NOMO-1 treated with DMSO at 0.1 percent for 48 hours (cell line): ENCODE results near the gene COL9A3.
A peak's percentile ranks its signal among the peaks of the same experiment; 100 is the strongest.

Source experiments
- DNase-seq: peaks from one replicate; lab custom pipeline; 2025; ENCODE audit not compliant: unreplicated experiment; lab: John Stamatoyannopoulos, UW

COL9A3 gene

DNA sequence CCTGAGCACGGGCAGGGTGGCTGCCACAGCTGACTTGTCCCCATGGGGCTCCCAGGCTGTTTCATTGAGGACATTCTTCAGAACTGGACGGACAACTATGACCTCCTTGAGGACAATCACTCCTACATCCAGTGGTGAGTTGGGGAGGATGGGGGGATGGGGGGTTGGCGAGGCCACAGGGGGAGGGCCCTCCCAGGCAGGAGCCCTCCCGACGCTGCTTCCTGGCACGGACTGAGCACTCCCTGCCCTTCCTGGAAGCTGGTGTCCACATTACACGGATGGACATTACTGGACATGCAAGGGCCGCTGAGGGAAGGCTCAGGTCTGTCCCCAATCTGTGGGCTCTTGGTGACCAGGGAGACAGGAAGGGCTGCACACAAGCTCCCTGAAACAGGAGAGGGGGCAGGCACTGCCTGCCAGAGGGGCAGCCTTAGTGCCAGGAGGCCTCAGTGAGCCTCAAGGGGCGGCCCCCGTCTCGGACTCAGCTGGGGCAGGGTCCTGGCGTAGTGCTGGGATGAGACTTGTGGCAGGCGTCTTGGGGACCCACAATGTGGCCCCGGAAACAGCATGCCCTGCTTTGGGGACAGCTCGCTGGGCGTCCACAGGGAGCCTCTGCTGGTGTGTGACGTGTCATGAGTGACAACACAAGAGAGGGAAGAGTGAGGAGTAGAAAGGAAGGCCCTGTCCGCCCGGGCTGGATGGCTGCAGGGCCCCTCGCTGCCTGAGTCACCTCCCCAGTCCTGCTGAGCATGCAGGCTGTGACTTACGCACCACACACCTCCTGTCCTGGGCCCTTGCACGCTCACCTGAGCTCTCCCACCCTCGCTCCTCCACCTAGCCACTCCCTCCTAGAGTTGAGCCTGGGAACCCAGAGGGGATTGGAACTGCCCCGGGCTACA, 7.1 kb upstream of the COL9A3 start:
- no peak for DNase-seq

DNA sequence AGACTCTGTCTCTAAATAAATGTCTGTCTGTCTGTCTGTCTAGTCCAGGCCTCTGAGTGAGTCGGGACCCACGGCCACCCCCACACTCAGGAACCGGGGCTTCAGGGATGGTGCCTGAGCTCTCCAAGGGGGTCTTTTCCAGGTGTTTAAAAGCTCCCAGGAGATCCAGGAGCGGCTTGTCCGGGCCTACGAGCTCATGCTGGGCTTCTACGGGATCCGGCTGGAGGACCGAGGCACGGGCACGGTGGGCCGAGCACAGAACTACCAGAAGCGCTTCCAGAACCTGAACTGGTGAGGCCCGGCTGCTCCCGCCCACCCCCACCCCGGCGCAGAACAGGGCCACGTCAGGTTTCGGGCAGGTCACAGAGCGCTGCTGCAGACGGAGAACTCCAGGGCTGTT, 5.5 kb upstream of the COL9A3 start:
- DNase-seq = no peak

DNA sequence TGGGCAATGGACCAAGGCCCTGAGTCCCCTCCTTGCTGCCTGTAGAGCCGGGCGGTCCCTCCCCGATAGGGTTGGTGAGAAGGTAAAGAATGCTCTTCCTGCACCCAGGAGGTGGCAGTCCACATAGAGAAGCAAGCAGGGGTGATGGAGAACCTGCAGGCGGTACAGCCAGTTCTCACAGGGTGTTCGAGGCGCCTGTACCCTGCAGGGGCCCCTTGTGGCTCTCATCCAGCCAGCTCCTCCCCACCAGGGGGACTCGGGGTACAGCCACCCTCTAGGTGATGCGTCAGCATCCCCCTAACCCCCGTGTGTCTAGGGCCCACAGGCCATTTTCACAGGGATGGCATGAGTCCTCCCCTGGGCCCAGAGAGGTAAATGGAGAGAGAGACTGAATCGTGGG, 5.1 kb upstream of the COL9A3 start:
- no peak for DNase-seq

DNA sequence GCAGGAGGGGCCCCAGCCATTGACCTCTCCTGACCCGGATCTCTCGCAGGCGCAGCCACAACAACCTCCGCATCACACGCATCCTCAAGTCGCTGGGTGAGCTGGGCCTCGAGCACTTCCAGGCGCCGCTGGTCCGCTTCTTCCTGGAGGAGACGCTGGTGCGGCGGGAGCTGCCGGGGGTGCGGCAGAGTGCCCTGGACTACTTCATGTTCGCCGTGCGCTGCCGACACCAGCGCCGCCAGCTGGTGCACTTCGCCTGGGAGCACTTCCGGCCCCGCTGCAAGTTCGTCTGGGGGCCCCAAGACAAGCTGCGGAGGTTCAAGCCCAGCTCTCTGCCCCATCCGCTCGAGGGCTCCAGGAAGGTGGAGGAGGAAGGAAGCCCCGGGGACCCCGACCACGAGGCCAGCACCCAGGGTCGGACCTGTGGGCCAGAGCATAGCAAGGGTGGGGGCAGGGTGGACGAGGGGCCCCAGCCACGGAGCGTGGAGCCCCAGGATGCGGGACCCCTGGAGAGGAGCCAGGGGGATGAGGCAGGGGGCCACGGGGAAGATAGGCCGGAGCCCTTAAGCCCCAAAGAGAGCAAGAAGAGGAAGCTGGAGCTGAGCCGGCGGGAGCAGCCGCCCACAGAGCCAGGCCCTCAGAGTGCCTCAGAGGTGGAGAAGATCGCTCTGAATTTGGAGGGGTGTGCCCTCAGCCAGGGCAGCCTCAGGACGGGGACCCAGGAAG, 4.5 kb upstream of the COL9A3 start:
- DNase-seq = no peak

DNA sequence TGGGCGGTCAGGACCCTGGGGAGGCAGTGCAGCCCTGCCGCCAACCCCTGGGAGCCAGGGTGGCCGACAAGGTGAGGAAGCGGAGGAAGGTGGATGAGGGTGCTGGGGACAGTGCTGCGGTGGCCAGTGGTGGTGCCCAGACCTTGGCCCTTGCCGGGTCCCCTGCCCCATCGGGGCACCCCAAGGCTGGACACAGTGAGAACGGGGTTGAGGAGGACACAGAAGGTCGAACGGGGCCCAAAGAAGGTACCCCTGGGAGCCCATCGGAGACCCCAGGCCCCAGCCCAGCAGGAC, 4.0 kb upstream of the COL9A3 start:
- no peak for DNase-seq

DNA sequence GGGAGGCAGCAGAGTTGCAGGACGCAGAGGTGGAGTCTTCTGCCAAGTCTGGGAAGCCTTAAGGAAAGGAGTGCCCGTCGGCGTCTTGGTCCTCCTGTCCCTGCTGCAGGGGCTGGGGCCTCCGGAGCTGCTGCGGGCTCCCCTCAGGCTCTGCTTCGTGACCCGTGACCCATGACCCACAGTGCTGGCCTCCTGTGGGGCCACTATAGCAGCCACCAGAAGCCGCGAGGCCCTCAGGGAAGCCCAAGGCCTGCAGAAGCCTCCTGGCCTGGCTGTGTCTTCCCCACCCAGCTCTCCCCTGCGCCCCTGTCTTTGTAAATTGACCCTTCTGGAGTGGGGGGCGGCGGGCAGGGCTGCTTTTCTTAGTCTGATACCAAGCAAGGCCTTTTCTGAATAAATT, 3.3 kb upstream of the COL9A3 start:
- DNase-seq = no peak

DNA sequence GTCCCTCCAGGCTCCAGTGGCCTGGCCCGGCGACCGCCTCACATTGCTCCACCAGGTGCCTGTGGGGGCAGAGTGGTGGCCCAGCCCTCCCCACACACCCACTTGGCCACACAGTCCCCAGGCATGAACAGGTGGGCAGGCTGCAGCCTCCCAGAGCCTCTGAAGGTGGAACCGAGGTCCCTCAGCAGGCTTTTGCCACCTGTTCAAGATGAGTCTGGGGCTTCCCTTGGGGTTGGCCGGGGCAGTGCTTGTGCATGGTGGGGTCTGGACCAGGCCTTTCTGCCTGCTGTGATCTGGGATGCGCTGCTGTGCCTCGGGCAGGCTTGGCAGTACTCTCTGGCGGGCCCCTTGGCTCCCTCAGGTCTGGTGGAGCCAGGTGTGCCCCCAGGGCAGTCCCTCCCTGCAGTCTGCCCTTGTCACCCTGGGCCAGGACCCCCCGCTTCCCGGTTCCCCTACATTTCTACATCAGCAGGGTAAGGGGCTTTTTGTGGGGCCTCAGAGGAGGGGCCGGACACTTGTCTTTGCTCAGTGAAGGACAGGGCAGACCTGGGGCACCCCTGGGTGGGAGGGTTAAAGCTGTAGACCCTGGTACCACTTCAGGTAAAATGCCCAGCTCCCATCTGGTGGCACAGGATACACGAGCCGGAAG, 2.7 kb upstream of the COL9A3 start:
- DNase-seq = no peak

DNA sequence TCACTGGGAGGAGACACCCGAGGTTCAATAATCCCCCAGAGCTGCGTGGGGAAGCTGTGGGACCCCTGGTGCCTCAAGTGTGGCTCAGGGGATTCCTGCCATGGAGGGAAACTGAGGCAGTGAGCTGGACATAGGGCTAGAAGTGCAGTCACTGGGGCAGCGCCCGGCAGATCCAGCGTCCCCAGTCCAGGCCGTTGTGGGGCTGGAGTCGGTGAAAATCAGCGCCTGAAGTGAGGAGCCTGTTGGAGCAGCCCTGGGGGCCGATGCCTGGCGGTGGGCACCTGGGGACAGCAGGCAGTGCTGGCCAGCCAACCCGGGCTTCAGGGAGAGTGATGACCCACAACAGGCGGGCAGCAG, 2.2 kb upstream of the COL9A3 start:
- DNase-seq = no peak

DNA sequence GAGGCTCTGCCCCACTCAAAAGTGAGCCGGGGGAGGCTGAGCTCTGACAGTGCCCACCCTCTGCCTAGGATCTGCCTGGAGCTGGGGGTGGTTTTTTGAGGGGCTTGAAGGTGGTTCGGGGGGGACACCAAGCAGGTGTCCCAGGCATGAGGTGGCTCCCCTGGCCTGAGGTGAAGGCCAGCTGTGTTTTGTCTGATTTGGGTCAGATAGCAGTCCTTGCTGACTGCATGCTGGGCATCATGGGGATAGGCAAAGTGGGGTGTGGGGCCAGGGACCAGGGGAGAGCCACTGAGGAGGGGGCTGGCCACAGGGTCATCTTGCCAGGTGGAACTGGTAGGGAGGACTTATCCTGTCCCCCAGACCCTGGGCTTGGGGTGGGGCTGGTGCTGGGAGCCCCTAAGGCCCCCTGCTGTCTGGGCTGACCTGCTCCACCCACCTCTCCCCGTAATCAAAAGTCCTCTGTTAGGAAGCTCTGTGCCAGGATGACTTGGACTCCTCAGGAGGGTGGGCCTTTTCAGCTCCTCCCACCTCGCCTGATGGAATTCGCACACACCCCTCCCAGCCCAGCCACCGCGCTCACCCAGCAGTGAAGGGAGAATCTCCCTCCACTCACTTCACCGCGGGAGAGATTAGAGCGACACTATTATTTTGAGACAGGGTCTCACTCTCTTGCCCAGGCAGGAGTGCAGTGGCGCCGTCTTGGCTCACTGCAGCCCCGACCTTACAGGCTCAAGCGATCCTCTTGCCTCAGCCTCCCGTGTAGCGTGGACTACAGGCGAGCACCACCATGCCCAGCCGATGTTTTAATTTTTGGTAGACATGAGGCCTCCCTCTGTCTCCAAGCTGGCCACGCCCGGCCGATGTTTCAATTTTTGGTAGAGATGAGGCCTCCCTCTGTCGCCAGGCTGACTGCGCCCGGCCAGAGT, 1.5 kb upstream of the COL9A3 start:
- no peak for DNase-seq

DNA sequence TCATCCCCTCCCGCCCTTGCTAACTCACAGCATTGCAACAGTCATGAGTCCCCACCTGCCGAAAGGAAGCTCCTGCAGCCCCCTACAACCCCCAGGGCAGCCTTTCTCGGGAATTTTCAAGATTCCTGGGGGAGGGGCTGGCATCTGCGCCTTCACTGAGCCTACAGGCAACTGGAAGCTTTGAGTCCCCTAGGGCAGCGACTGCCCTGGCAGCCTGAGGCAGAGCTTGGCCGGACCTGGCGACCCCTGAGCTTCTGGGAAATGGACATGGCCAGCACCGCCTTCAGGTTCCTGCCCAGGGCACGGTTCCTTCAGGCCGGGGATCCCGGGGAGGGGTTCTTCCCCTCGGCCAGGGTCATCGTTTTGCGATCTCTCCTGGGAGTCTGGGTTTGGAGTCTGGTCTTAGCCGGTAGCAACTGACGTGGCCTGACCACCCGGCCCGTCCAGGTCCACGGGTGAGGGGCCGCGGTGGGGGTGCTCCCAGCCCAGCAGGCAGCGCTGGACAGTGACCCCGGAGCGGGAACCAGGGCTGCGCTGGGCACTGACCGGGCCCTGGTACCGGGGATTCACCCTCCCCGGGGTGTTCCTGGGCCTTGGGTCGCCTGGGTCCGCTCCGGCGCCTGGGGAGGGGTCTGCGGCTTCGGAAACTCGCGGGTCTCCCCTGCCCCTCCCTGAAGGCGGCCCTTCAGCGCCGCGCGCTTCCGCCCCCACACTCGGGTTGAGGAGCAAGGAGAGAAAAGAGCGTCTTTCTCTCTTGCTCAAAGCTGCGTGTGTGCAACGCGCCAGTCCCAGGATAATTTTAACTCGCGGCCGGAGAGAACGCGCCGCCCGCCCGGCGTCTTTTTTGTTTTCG, 593 bp upstream of the COL9A3 start:
- DNase-seq = peak; percentile 26

DNA sequence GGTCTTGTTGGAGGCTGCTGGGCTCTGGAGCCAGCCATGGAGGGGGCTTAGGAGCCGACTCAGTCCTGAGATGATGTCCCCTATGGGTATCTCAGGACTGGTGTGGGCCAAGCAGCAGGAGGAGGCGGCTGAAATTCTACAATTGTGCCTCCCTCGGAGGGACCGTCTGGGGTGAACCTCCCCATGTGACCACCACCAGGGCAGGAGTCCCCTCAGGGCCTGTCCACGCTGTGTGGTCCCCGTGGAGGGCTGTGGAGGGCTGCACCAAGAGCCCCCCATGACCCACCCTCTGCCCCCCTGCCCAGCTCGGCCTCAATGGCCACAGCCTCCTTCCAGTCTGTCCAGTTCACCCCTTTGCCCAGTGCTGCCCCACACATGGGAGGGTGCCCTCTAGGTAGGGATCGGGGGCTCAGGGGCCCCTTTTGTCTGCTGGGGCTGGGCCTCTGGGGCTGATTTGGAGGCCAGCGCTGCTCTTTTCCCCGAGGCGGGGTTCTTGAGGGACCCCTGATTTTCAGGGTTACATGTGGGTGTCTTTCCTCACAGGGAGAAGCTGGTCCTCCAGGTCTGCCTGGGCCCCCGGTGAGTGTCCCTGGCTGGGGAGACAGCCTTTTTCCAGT, 1.2 kb downstream of the COL9A3 start:
- DNase-seq = no peak

DNA sequence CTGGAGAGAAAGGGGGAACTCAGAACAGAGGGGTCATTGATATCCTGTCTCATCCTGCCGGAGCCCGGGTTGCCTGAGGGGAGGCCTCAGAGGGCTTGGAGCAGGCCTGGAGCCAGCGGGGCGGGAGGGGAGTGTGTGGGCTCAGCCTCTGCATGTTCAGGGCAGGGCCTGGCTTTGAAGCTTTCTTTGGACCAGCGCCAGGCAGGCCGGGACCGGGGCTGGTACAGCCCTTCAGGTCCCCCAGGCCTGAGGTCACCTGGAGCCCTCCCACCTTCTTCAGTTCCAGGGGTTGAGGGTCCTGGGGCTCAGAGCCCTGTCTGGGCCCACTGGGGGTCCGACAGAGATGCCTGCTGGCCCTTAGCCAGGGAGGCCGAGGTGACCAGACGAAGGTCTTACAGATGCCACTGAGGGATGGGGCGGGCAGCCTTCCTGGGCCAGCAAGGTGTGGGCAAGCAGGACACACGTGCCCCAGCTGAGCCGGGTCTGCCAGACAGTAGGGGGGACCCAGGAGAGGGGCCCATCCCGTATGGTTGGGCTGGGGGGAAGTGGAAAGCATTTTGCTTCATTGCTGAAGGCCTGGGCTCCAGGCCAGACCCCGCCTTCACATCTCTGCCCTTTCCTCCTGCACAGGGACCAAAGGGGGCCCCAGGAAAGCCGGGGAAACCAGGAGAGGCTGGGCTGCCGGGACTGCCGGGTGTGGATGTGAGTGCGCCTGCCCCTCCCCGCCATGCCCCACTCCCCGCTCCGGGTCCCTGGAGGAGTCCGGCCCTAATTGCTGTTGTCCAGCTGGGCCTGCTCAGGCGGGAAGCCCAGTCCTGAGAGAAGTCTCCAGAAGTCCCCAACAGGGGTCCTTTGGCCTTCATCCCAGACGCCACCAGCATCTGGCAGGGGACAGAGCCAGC, 2.0 kb downstream of the COL9A3 start:
- DNase-seq = no peak

DNA sequence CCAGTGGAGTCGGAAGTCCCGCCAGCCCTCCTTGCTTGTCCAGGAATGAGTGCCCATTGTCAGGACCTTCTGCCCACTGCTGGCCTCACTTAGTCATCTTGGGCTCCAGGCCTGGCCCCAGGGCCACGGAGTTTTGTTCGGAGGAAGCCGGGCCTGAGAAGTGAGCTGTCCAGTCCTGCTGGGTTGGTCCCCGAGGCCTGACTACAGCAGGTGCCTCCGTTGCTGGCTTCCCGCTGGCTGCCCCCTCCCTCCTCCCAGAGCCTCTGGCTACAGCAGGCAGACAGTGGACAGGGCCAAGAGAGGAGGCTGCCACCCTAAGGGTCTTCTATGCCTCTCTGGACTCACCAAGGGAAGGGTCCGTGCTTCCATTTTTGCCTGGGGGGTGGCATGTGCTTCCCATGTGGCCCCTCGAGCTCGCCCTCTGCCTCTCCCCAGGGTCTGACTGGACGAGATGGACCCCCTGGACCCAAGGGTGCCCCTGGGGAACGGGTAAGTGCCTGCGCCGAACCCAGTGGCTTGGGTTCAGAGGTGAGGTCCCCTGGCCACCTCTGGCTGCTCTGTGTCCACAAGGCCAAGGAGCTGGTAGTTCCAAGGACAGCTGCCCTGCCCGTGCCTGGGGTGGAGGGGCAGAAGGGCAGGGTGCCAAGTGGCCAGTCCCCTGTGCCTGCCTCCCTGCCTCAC, 2.8 kb downstream of the COL9A3 start:
- no peak for DNase-seq

DNA sequence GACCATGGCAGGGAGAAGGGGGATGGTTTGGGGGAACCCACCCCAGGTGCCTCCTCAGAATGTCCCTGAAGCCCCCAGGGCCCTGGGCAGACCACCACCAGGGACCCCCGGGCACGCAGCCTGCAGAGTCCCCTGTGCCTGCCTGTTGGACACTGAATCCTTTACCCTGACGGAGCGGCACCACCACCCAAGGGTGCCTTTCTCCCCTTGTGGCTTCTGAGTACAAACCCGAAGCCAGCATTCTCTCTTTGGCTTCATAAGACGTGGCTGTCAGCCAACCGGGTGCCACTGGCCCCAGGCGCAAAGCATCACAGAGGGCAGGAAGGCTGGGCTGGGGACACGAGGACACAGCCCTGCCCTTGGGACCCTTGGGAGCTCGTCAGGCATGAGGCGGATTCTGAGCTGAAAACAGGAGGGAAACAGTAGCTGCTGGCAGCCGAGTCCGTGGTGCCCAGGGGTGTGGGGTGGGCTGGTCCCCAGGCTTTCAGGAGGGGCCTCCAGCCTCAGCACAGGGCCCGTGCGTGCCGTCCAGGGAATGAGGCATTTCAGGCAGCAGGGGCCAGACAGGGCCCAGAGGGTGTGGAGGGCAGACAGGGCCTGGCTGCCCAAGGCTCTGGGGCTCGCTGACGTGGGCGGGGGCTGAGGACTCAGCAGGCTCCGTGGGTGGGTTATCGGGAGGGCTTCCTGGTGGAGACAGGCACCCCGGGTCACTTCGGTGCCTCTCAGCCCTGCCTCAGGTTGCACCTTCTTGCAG, 3.5 kb downstream of the COL9A3 start:
- DNase-seq = no peak

DNA sequence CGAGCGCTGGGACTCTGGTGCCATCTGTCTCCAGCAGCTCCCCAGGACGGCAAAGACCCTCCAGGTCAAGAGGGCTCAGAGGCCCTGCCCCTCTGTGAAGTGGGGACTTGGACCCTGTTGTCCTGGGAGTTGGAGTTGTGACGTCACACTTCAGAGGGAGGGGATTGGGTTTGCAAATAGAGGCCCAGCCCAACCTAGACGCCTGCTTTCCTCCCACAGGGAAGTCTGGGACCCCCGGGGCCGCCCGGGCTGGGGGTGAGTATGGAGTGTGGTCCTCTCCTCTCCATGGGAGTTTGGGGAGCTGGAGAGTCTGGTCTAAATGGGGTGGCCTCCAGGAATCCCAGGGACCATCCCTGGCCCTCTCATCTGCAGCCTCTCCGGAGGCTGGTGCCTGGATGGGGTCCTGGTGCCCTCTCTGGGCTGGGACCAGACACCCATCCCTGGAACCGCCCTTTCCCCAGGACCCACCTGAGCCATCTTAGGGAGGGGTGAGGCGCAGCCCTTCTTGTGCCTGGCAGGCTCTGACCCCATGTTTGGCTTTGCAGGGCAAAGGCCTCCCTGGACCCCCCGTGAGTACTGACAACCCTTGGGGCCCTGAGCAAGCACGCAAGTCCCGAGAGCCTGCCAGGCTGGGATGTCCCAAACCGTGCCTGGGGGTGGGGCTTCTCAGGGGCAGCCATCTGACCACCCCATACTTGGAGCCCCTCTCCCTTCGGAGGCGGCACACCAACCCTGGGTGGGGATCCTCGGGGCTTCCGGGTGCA, 4.3 kb downstream of the COL9A3 start:
- DNase-seq = no peak

DNA sequence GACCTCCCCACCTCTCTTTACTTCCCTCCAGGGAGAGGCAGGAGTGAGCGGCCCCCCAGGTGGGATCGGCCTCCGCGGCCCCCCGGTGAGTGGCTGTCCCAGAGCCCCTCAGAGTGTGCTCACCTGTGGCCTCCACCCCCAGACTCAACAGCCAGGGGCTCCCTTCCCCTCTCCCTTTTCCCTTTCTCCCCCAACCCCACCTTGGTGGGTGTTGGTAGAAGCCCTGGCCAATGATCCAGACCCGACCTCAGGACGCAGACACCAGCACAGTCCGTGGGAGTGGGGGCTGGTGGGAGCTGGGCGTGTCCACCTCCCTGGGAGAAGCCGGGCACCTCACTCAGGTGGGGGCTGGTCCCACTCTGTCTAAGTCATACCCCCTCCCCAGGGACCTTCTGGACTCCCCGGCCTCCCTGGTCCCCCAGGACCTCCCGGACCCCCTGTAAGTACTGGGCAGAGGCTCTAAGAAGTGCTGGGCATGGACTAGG, 4.9 kb downstream of the COL9A3 start:
- no peak for DNase-seq
